A549 (cell line): ENCODE data around the gene ARHGEF11.

Experiments
- CTCF ChIP-seq: fragments of >200 bp; sonication (Bioruptor Twin); formaldehyde crosslinking; IDR thresholded peaks from 3 replicates; pipeline ENCODE4 v1.5.1; 2016
- HMGXB4 ChIP-seq: fragments of 250-450 bp; sonication (Bioruptor Pico); IDR thresholded peaks from 2 replicates; pipeline ENCODE4 v1.5.0; 2021; ENCODE audit warnings: mild to moderate bottlenecking, moderate library complexity, borderline replicate concordance
- POLR2A ChIP-seq: IDR thresholded peaks from 2 replicates; pipeline ENCODE4 v1.6.1; 2012; ENCODE audit warnings: mild to moderate bottlenecking, low read length
- REST ChIP-seq: fragments of 200-600 bp; sonication (generic); IDR thresholded peaks from 2 replicates; pipeline ENCODE4 v1.6.1; 2016; ENCODE audit warnings: antibody characterized with exemption, mild to moderate bottlenecking, moderate library complexity
- RFX5 ChIP-seq: fragments of 450-650 bp; IDR thresholded peaks from 2 replicates; pipeline ENCODE4 v1.7.1; 2014; ENCODE audit warnings: antibody characterized with exemption, mild to moderate bottlenecking, moderate library complexity
- RNF2 ChIP-seq: fragments of 200-600 bp; sonication (generic); IDR thresholded peaks from 2 replicates; pipeline ENCODE4 v1.6.1; 2016; ENCODE audit warnings: low read depth, mild to moderate bottlenecking, antibody characterized with exemption, moderate library complexity, borderline replicate concordance

- no peak for TF ChIP-seq HMGXB4
- no peak for TF ChIP-seq CTCF
- no peak for TF ChIP-seq POLR2A
- no peak for TF ChIP-seq RNF2
- no peak for TF ChIP-seq RFX5
- no peak for TF ChIP-seq REST
Measured at GRCh38 chr1:157004806-157005205, 40.7 kb downstream of the ARHGEF11 start.
